GM23338 (cell line): Measurements from ENCODE around the gene CNPY1. TPM values are rescaled to one million over a fixed set of nuclear protein-coding genes. Genes with fewer than 3 reads are reported as not detected.
A peak's percentile ranks its signal among the peaks of the same experiment; 100 is the strongest.

Experiments used
- ATAC-seq: fragments of 200-7000 bp; cut with Tn5 transposase; 3 replicates; pipeline ENCODE4 v1.9.1; 2020
- DNase-seq: peaks from one replicate; pipeline ENCODE4 v3.0.0-alpha.2; 2015; ENCODE audit warnings: low spot score
- H2AFZ ChIP-seq: fragments of 200-600 bp; sonication (generic); 2 replicates; pipeline ENCODE4 v1.8.0; 2016; ENCODE audit warnings: antibody characterized with exemption, mild to moderate bottlenecking, moderate library complexity
- H3F3A ChIP-seq: fragments of 200-600 bp; sonication (generic); replicated peaks from 2 replicates; pipeline ENCODE4 v1.8.0; 2017; ENCODE audit warnings: antibody characterized with exemption, mixed run types, low read depth
- H3K27ac ChIP-seq: fragments of 200-600 bp; sonication (generic); 2 replicates; pipeline ENCODE4 v1.6.1; 2016; ENCODE audit warnings: low read depth
- H3K27me3 ChIP-seq: fragments of 200-600 bp; sonication (generic); 2 replicates; pipeline ENCODE4 v1.8.0; 2016; ENCODE audit warnings: mild to moderate bottlenecking, mixed run types, moderate library complexity; ENCODE audit not compliant: insufficient read depth
- H3K36me3 ChIP-seq: fragments of 200-600 bp; sonication (generic); 2 replicates; pipeline ENCODE4 v1.8.0; 2016; ENCODE audit warnings: mild to moderate bottlenecking; ENCODE audit not compliant: insufficient read depth
- H3K4me1 ChIP-seq: fragments of 200-600 bp; sonication (generic); 2 replicates; pipeline ENCODE4 v1.8.0; 2016; ENCODE audit warnings: mild to moderate bottlenecking, moderate library complexity; ENCODE audit not compliant: insufficient read depth
- H3K4me2 ChIP-seq: fragments of 200-600 bp; sonication (generic); 2 replicates; pipeline ENCODE4 v1.7.1; 2017; ENCODE audit warnings: mixed run types
- H3K4me3 ChIP-seq: fragments of 200-600 bp; sonication (generic); 2 replicates; pipeline ENCODE4 v1.6.1; 2016; ENCODE audit warnings: mixed run types
- H3K79me2 ChIP-seq: fragments of 200-600 bp; sonication (generic); replicated peaks from 2 replicates; pipeline ENCODE4 v1.8.0; 2017; ENCODE audit warnings: mild to moderate bottlenecking; ENCODE audit not compliant: insufficient read depth
- H3K9me2 ChIP-seq: fragments of 200-600 bp; sonication (generic); 2 replicates; pipeline ENCODE4 v1.8.0; 2017; ENCODE audit not compliant: insufficient read depth
- H4K20me1 ChIP-seq: fragments of 200-600 bp; sonication (generic); replicated peaks from 2 replicates; pipeline ENCODE4 v1.8.0; 2017; ENCODE audit warnings: mild to moderate bottlenecking; ENCODE audit not compliant: insufficient read depth
- H3K27ac Mint-ChIP-seq: 2 replicates; pipeline ENCODE4 v1.8.0; 2020; ENCODE audit warnings: inconsistent platforms, mild to moderate bottlenecking, moderate library complexity, mixed read lengths
- H3K27me3 Mint-ChIP-seq: 3 replicates; pipeline ENCODE4 v1.8.0; 2022; ENCODE audit warnings: low read depth, mild to moderate bottlenecking, moderate library complexity, mixed read lengths, inconsistent platforms; ENCODE audit not compliant: insufficient read depth, poor library complexity
- H3K36me3 Mint-ChIP-seq: 3 replicates; pipeline ENCODE4 v1.8.0; 2021; ENCODE audit warnings: low read depth, mild to moderate bottlenecking, inconsistent platforms, moderate library complexity, mixed read lengths
- H3K4me1 Mint-ChIP-seq: 3 replicates; pipeline ENCODE4 v1.8.0; 2020; ENCODE audit warnings: mild to moderate bottlenecking, inconsistent platforms, mixed read lengths
- H3K4me3 Mint-ChIP-seq: 3 replicates; pipeline ENCODE4 v1.8.0; 2021; ENCODE audit warnings: moderate library complexity, mild to moderate bottlenecking, inconsistent platforms, mixed read lengths
- H3K9me3 Mint-ChIP-seq: 3 replicates; pipeline ENCODE4 v1.8.0; 2020; ENCODE audit warnings: moderate library complexity, mild to moderate bottlenecking, inconsistent platforms, mixed read lengths
- CREB1 ChIP-seq: fragments of 250-450 bp; sonication (Bioruptor Pico); IDR thresholded peaks from 2 replicates; pipeline ENCODE4 v1.5.0; 2020; ENCODE audit warnings: low read depth, mild to moderate bottlenecking, moderate library complexity
- CTCF ChIP-seq, 2 experiments: fragments of 200-600 bp in 1 of 2; sonication (generic) in 1 of 2; conservative IDR thresholded peaks; 2 replicates each; pipeline versions ENCODE4 v1.5.1 to v1.6.1; 2016 to 2017; ENCODE audit warnings: antibody characterized with exemption in 2 of 2, low read depth in 2 of 2, mild to moderate bottlenecking in 2 of 2, moderate library complexity in 1 of 2
- EZH2 ChIP-seq: fragments of 200-600 bp; sonication (generic); IDR thresholded peaks from one replicate; pipeline ENCODE4 v1.8.0; 2017; ENCODE audit warnings: antibody characterized with exemption, mild to moderate bottlenecking, low read depth; ENCODE audit not compliant: unreplicated experiment
- EZH2phosphoT487 ChIP-seq: fragments of 200-600 bp; sonication (generic); IDR thresholded peaks from one replicate; pipeline ENCODE4 v1.8.1; 2018; ENCODE audit warnings: antibody characterized with exemption; ENCODE audit not compliant: unreplicated experiment
- JUNB ChIP-seq: IDR thresholded peaks from one replicate; pipeline ENCODE4 v1.6.1; 2016; ENCODE audit warnings: antibody characterized with exemption; ENCODE audit not compliant: unreplicated experiment
- NANOG ChIP-seq: IDR thresholded peaks from 2 replicates; pipeline ENCODE4 v1.6.1; 2016; ENCODE audit warnings: antibody characterized with exemption, borderline replicate concordance
- POLR2AphosphoS5 ChIP-seq: IDR thresholded peaks from 2 replicates; pipeline ENCODE4 v1.6.1; 2016; ENCODE audit warnings: antibody characterized with exemption, low read depth
- STAT1 ChIP-seq: IDR thresholded peaks from one replicate; pipeline ENCODE4 v1.6.1; 2016; ENCODE audit warnings: antibody characterized with exemption; ENCODE audit not compliant: unreplicated experiment
- ZNF114 ChIP-seq: fragments of 250-450 bp; sonication (Bioruptor Pico); IDR thresholded peaks from 2 replicates; pipeline ENCODE4 v1.5.0; 2020; ENCODE audit warnings: mild to moderate bottlenecking, moderate library complexity
- ZNF331 ChIP-seq: fragments of 250-450 bp; sonication (Bioruptor Pico); IDR thresholded peaks from 2 replicates; pipeline ENCODE4 v1.5.0; 2020; ENCODE audit warnings: low read depth, mild to moderate bottlenecking, moderate library complexity
- polyA plus RNA-seq: library from polyadenylated mRNA; unstranded; fragments of >200 nt; fragmentation: Nextera tagmentation; extraction: Ambion mirVana; gene quantifications from 2 replicates; pipeline ENCODE4 v1.2.1, GENCODE V29; 2016
- total RNA-seq: library from RNA; depleted of rRNA; stranded (reverse); fragments of >200 nt; shearing (Covaris generic); gene quantifications from 2 replicates; pipeline ENCODE4 v1.2.3, GENCODE V29; 2014
- TF ChIP-seq, protein P1 (sequence below): IDR thresholded peaks from 2 replicates; pipeline ENCODE4 v1.6.1; 2016; ENCODE audit warnings: antibody characterized with exemption
- TF ChIP-seq, protein P2 (sequence below): fragments of 250-450 bp; sonication (Bioruptor Pico); IDR thresholded peaks from 2 replicates; pipeline ENCODE4 v1.5.0; 2020; ENCODE audit warnings: mild to moderate bottlenecking, moderate library complexity

CNPY1 gene
- total and polyA plus RNA-seq, 2 experiments from 2014 or later = not detected

- H3K4me1 ChIP-seq = peaks cover 19% of the 10 kb centered on the region
- H3K36me3 ChIP-seq = no peaks in the 10 kb centered on the region
- H2AFZ ChIP-seq = no peak overlapping the region
- no peak overlapping the region for H3K27ac Mint-ChIP-seq
- H3K4me3 ChIP-seq = no peak overlapping the region
- no peak overlapping the region for H3K4me2 ChIP-seq
- H3K4me1 Mint-ChIP-seq = peaks cover 25% of the 10 kb centered on the region
- no peak overlapping the region for H3K27ac ChIP-seq
- TF ChIP-seq, protein P1, sequence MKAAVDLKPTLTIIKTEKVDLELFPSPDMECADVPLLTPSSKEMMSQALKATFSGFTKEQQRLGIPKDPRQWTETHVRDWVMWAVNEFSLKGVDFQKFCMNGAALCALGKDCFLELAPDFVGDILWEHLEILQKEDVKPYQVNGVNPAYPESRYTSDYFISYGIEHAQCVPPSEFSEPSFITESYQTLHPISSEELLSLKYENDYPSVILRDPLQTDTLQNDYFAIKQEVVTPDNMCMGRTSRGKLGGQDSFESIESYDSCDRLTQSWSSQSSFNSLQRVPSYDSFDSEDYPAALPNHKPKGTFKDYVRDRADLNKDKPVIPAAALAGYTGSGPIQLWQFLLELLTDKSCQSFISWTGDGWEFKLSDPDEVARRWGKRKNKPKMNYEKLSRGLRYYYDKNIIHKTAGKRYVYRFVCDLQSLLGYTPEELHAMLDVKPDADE = no peak
- TF ChIP-seq POLR2AphosphoS5 (no peak), STAT1 (no peak), EZH2phosphoT487 (no peak), CREB1 (CRISPR knock-in tag) (no peak), CTCF (conservative IDR thresholded peaks at IDR 0.05; ENCODE audit: low read depth in 2 of 2) (no peak), NANOG (no peak), ZNF331 (CRISPR knock-in tag) (no peak), ZNF114 (no peak), JUNB (no peak), EZH2 (no peak)
- TF ChIP-seq, protein P2, sequence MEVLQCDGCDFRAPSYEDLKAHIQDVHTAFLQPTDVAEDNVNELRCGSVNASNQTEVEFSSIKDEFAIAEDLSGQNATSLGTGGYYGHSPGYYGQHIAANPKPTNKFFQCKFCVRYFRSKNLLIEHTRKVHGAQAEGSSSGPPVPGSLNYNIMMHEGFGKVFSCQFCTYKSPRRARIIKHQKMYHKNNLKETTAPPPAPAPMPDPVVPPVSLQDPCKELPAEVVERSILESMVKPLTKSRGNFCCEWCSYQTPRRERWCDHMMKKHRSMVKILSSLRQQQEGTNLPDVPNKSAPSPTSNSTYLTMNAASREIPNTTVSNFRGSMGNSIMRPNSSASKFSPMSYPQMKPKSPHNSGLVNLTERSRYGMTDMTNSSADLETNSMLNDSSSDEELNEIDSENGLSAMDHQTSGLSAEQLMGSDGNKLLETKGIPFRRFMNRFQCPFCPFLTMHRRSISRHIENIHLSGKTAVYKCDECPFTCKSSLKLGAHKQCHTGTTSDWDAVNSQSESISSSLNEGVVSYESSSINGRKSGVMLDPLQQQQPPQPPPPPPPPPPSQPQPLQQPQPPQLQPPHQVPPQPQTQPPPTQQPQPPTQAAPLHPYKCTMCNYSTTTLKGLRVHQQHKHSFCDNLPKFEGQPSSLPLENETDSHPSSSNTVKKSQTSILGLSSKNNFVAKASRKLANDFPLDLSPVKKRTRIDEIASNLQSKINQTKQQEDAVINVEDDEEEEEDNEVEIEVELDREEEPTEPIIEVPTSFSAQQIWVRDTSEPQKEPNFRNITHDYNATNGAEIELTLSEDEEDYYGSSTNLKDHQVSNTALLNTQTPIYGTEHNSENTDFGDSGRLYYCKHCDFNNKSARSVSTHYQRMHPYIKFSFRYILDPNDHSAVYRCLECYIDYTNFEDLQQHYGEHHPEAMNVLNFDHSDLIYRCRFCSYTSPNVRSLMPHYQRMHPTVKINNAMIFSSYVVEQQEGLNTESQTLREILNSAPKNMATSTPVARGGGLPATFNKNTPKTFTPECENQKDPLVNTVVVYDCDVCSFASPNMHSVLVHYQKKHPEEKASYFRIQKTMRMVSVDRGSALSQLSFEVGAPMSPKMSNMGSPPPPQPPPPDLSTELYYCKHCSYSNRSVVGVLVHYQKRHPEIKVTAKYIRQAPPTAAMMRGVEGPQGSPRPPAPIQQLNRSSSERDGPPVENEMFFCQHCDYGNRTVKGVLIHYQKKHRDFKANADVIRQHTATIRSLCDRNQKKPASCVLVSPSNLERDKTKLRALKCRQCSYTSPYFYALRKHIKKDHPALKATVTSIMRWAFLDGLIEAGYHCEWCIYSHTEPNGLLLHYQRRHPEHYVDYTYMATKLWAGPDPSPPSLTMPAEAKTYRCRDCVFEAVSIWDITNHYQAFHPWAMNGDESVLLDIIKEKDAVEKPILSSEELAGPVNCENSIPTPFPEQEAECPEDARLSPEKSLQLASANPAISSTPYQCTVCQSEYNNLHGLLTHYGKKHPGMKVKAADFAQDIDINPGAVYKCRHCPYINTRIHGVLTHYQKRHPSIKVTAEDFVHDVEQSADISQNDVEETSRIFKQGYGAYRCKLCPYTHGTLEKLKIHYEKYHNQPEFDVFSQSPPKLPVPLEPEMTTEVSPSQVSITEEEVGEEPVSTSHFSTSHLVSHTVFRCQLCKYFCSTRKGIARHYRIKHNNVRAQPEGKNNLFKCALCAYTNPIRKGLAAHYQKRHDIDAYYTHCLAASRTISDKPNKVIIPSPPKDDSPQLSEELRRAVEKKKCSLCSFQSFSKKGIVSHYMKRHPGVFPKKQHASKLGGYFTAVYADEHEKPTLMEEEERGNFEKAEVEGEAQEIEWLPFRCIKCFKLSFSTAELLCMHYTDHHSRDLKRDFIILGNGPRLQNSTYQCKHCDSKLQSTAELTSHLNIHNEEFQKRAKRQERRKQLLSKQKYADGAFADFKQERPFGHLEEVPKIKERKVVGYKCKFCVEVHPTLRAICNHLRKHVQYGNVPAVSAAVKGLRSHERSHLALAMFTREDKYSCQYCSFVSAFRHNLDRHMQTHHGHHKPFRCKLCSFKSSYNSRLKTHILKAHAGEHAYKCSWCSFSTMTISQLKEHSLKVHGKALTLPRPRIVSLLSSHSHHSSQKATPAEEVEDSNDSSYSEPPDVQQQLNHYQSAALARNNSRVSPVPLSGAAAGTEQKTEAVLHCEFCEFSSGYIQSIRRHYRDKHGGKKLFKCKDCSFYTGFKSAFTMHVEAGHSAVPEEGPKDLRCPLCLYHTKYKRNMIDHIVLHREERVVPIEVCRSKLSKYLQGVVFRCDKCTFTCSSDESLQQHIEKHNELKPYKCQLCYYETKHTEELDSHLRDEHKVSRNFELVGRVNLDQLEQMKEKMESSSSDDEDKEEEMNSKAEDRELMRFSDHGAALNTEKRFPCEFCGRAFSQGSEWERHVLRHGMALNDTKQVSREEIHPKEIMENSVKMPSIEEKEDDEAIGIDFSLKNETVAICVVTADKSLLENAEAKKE (CRISPR knock-in tag) = no peak
- H3K27me3 Mint-ChIP-seq = peaks cover 77% of the 10 kb centered on the region
- H3K9me2 ChIP-seq = no peaks in the 10 kb centered on the region
- no peaks in the 10 kb centered on the region for H4K20me1 ChIP-seq
- no peaks in the 10 kb centered on the region for H3K79me2 ChIP-seq
- peaks cover 62% of the 10 kb centered on the region for H3K27me3 ChIP-seq
- peak overlapping the region; percentile 27; the same call in 1 of the 3 replicates for H3K4me3 Mint-ChIP-seq
- no peaks in the 10 kb centered on the region for H3K36me3 Mint-ChIP-seq
- 0 out of 2 replicates have a peak, but pooled peaks cover 9% of the 10 kb centered on the region for H3F3A ChIP-seq
- DNase-seq (no peak), ATAC-seq (no peak)
- H3K9me3 Mint-ChIP-seq = no peaks in the 10 kb centered on the region; the same call in 2 of the 3 replicates
These were observed 57.1 kb downstream of the CNPY1 start for GRCh38 chr7:155489158-155489840.
